ENCODE data around the gene RNF213. TPM values are rescaled to one million over a fixed set of nuclear protein-coding genes. Genes with fewer than 3 reads are reported as not detected.
A peak's percentile ranks its signal among the peaks of the same experiment; 100 is the strongest.

The RNF213 gene
- total RNA-seq, 2 experiments from 2014 or later = 597 to 1,208 TPM

DNA sequence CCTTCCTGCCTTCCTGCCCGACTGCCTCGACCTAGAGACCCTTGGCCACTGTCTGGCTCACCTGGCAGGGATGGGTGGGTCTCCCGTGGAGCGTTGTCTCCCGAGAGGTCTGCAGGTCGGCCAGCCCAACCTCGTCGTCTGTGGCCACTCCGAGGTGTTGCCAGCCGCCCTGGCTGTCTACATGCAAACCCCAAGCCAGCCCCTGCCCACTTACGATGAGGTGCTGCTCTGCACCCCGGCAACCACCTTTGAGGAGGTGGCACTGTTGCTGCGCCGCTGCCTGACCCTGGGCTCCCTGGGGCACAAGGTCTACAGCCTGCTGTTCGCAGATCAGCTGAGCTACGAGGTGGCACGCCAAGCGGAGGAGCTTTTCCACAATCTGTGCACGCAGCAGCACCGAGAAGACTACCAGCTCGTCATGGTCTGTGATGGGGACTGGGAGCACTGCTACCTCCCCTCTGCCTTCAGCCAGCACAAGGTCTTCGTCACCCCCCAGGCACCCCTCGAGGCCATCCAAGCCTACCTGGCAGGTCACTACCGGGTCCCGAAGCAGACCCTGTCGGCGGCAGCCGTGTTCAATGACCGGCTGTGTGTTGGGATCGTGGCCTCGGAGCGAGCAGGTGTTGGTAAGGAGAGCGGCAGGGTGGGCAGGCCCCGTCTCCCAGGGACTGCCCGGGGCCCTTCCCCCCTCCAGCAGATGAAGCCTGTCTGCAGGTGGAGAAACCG is 79.2 kb downstream of the RNF213 start:
- Mint-ChIP-seq H3K27ac (peak overlapping the region; percentile 15), H3K9me3 (ENCODE audit: low read depth) (no peaks in the 10 kb centered on the region), H3K27me3 (no peaks in the 10 kb centered on the region), H3K4me1 (peaks cover 10% of the 10 kb centered on the region), H3K36me3 (peaks cover 79% of the 10 kb centered on the region), H3K4me3 (no peak overlapping the region)
- CTCF ChIA-PET = interaction anchor here (0.9 kb wide), 1 partner anchor 37 kb away, joined by 3 read pairs; no protein-coding TSS in a partner anchor
- ATAC-seq (peak; percentile 24), DNase-seq (no peak)

- CTCF ChIA-PET = no interaction called here
- H3K27me3 Mint-ChIP-seq = no peaks in the 10 kb centered on the region
- DNase-seq = no peak
- no peak for ATAC-seq
- H3K27ac Mint-ChIP-seq = no peak overlapping the region
- no peaks in the 10 kb centered on the region for H3K9me3 Mint-ChIP-seq (ENCODE audit: low read depth)
- peaks cover 17% of the 10 kb centered on the region for H3K4me1 Mint-ChIP-seq
- H3K4me3 Mint-ChIP-seq = no peak overlapping the region
- H3K36me3 Mint-ChIP-seq = peaks cover 88% of the 10 kb centered on the region
These were observed 84.7 kb downstream of the RNF213 start for GRCh38 chr17:80345321-80345720.

DNA sequence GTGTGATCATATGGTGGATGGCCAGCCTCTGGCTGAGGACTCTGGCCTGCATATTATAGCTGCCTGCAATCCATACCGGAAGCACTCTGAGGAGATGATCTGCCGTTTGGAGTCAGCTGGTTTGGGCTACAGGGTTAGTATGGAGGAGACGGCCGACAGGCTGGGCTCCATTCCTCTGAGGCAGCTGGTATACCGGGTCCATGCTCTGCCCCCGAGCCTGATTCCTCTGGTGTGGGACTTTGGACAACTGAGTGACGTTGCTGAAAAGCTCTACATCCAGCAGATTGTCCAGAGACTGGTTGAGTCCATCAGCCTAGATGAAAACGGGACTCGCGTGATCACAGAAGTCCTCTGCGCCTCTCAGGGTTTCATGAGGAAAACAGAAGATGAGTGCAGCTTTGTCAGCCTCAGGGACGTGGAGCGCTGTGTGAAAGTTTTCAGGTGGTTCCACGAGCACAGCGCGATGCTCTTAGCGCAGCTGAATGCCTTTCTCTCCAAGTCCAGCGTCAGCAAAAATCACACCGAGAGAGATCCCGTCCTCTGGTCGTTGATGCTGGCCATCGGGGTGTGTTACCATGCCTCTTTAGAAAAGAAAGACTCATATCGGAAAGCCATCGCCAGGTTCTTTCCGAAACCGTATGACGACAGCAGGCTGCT is 85.3 kb downstream of the RNF213 start:
- Mint-ChIP-seq H3K4me3 (no peak overlapping the region), H3K9me3 (ENCODE audit: low read depth) (no peaks in the 10 kb centered on the region), H3K4me1 (peaks cover 18% of the 10 kb centered on the region), H3K36me3 (peaks cover 90% of the 10 kb centered on the region), H3K27me3 (no peaks in the 10 kb centered on the region), H3K27ac (no peak overlapping the region)
- CTCF ChIA-PET = no interaction called here
- DNase-seq = no peak
- ATAC-seq = no peak

DNA sequence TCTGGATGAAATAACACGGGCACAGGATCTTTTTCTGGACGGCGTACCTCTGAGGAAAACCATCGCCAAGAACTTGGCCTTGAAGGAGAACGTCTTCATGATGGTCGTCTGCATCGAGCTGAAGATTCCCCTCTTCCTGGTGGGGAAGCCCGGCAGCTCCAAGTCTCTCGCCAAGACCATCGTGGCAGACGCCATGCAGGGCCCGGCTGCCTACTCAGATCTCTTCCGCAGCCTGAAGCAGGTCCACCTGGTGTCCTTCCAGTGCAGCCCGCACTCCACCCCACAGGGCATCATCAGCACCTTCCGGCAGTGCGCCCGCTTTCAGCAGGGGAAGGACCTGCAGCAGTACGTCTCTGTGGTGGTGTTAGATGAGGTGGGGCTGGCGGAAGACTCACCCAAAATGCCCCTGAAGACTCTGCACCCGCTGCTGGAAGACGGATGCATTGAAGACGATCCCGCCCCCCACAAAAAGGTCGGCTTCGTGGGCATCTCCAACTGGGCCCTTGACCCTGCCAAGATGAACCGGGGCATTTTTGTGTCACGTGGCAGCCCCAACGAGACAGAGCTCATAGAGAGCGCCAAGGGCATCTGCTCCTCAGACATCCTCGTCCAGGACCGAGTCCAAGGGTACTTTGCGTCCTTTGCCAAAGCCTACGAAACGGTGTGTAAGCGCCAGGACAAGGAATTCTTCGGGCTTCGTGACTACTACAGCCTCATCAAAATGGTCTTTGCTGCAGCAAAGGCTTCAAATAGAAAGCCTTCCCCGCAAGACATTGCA is 86.0 kb downstream of the RNF213 start:
- H3K9me3 Mint-ChIP-seq (ENCODE audit: low read depth) = no peaks in the 10 kb centered on the region
- CTCF ChIA-PET = no interaction called here
- no peak overlapping the region for H3K4me3 Mint-ChIP-seq
- DNase-seq = no peak
- H3K27ac Mint-ChIP-seq = no peak overlapping the region
- peaks cover 19% of the 10 kb centered on the region for H3K4me1 Mint-ChIP-seq
- no peaks in the 10 kb centered on the region for H3K27me3 Mint-ChIP-seq
- peaks cover 91% of the 10 kb centered on the region for H3K36me3 Mint-ChIP-seq
- no peak for ATAC-seq

- DNase-seq (no peak), ATAC-seq (no peak)
- no peaks in the 10 kb centered on the region for H3K27me3 Mint-ChIP-seq
- H3K4me3 Mint-ChIP-seq = no peak overlapping the region
- H3K9me3 Mint-ChIP-seq (ENCODE audit: low read depth) = no peaks in the 10 kb centered on the region
- H3K4me1 Mint-ChIP-seq = peaks cover 17% of the 10 kb centered on the region
- H3K27ac Mint-ChIP-seq = peak overlapping the region; percentile 12
- H3K36me3 Mint-ChIP-seq = peaks cover 94% of the 10 kb centered on the region
- CTCF ChIA-PET = no interaction called here
These were observed 86.9 kb downstream of the RNF213 start for GRCh38 chr17:80347536-80347935.

- Mint-ChIP-seq H3K4me1 (peaks cover 17% of the 10 kb centered on the region), H3K27ac (no peak overlapping the region), H3K9me3 (ENCODE audit: low read depth) (no peaks in the 10 kb centered on the region), H3K4me3 (no peak overlapping the region), H3K36me3 (peaks cover 97% of the 10 kb centered on the region), H3K27me3 (no peaks in the 10 kb centered on the region)
- CTCF ChIA-PET = no interaction called here
- no peak for DNase-seq
- ATAC-seq = no peak
These were observed 87.3 kb downstream of the RNF213 start for GRCh38 chr17:80347948-80348351.

DNA sequence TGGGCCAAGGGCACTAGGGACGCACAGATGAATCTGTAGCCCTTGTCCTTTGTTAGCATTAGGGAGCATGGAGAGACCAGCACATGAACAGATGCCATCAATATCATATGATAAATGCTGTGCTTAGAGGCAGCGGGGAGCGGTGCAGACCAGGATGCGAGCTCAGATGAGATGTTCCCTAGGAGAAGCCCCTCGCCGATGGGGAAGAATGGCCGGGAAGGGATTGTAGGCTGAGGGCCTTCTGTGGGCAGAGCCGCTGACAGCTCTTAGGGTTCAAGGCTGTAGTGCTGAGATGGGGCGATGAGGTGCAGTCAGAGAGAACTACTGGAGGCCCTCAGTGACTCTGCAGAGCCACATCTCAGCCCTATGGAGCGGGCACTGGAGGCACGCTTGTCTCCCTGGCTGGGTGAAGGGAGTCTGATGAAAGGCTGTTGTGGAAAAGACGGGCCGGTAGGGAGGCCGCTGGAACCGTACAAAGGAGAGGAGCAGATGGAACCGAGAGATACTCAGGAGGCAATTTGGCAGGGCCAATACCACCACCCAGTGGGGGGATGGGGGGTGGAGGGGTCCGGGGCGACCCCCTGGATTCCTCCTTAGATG is 88.0 kb downstream of the RNF213 start:
- peaks cover 97% of the 10 kb centered on the region for H3K36me3 Mint-ChIP-seq
- ATAC-seq = no peak
- peaks cover 13% of the 10 kb centered on the region for H3K4me1 Mint-ChIP-seq
- no peaks in the 10 kb centered on the region for H3K27me3 Mint-ChIP-seq
- H3K27ac Mint-ChIP-seq = peak overlapping the region; percentile 48
- DNase-seq = no peak
- CTCF ChIA-PET = no interaction called here
- H3K9me3 Mint-ChIP-seq (ENCODE audit: low read depth) = no peaks in the 10 kb centered on the region
- H3K4me3 Mint-ChIP-seq = no peak overlapping the region

DNA sequence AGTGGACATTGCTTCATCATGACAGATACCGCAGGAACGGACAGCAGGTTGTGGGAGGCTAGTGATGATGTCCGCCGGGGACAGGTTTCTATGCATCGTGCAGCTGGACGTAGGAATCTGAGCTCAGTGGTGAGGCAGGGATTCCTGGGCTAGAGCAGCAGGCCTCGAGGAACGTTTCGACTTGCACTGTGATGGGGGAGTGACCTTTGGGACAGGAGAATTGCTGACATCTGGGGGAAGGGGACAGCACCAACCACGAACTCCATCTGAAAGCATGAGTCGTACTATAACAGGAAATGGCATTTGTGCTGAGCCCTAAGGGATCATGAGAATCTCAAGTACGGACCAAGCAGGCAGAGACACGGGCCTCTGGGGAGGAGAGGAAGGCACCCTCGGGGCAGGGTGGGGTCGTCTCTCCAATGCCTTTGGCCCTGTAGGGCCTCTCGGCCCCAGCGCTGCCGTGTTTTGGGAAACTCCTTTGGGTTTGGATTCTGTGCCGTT is 88.5 kb downstream of the RNF213 start:
- H3K36me3 Mint-ChIP-seq = peaks cover 96% of the 10 kb centered on the region
- no peak overlapping the region for H3K27ac Mint-ChIP-seq
- CTCF ChIA-PET = no interaction called here

GRCh38 chr17:80349751-80350150 is 89.1 kb downstream of the RNF213 start:
- DNase-seq = no peak
- no peaks in the 10 kb centered on the region for H3K9me3 Mint-ChIP-seq (ENCODE audit: low read depth)
- H3K27me3 Mint-ChIP-seq = no peaks in the 10 kb centered on the region
- H3K4me1 Mint-ChIP-seq = peaks cover 13% of the 10 kb centered on the region
- no peak for ATAC-seq
- no peak overlapping the region for H3K4me3 Mint-ChIP-seq
- H3K27ac Mint-ChIP-seq = no peak overlapping the region
- CTCF ChIA-PET = no interaction called here
- peaks cover 96% of the 10 kb centered on the region for H3K36me3 Mint-ChIP-seq

More for the DNA sequence above, 88.5 kb downstream of the RNF213 start:
- H3K4me3 Mint-ChIP-seq = no peak overlapping the region
- H3K4me1 Mint-ChIP-seq = peaks cover 13% of the 10 kb centered on the region
- DNase-seq (no peak), ATAC-seq (no peak)
- no peaks in the 10 kb centered on the region for H3K9me3 Mint-ChIP-seq (ENCODE audit: low read depth)
- H3K27me3 Mint-ChIP-seq = no peaks in the 10 kb centered on the region

DNA sequence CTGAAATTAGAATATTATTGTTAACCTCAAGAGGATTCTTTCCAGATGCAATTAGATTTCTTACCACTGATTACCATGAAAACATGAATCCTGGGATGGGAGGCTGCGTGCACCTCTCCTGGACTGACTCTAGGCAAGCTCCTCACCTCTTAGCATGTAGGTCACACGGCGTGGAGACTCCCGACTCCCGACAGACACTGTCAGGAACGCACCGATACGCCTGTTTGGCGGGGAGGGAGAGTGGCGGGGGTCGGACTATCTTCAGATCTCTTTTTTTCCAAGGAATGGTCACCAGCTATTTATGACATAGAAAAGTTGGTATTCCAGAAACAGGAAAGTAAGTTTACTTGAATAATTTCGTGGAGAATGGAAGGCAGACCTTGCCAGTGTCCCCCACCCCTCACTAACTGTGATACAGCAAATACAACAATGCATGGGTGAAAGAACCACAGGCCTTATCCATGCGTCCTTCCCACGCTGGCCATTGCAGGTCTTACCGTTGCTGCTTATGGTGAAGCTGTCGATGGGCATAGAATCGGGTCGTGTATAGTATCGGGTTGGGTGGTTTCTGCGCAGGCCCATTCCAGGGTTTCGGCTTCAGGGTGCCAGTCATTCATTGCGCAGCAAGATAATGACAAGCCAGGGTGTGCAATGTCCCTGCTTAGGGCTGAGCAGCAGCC is 91.7 kb downstream of the RNF213 start:
- H3K27me3 Mint-ChIP-seq = no peaks in the 10 kb centered on the region
- ATAC-seq (no peak), DNase-seq (no peak)
- peaks cover 13% of the 10 kb centered on the region for H3K4me1 Mint-ChIP-seq
- CTCF ChIA-PET = no interaction called here
- H3K4me3 Mint-ChIP-seq = no peak overlapping the region
- no peaks in the 10 kb centered on the region for H3K9me3 Mint-ChIP-seq (ENCODE audit: low read depth)
- H3K27ac Mint-ChIP-seq = no peak overlapping the region
- H3K36me3 Mint-ChIP-seq = peaks cover 85% of the 10 kb centered on the region

- H3K4me3 Mint-ChIP-seq = no peak overlapping the region
- H3K36me3 Mint-ChIP-seq = peaks cover 82% of the 10 kb centered on the region
- CTCF ChIA-PET = no interaction called here
- ATAC-seq = no peak
- DNase-seq = no peak
- no peak overlapping the region for H3K27ac Mint-ChIP-seq
- H3K9me3 Mint-ChIP-seq (ENCODE audit: low read depth) = no peaks in the 10 kb centered on the region
- H3K4me1 Mint-ChIP-seq = peaks cover 9% of the 10 kb centered on the region
- H3K27me3 Mint-ChIP-seq = no peaks in the 10 kb centered on the region
These were observed 92.5 kb downstream of the RNF213 start for GRCh38 chr17:80352991-80353665.

DNA sequence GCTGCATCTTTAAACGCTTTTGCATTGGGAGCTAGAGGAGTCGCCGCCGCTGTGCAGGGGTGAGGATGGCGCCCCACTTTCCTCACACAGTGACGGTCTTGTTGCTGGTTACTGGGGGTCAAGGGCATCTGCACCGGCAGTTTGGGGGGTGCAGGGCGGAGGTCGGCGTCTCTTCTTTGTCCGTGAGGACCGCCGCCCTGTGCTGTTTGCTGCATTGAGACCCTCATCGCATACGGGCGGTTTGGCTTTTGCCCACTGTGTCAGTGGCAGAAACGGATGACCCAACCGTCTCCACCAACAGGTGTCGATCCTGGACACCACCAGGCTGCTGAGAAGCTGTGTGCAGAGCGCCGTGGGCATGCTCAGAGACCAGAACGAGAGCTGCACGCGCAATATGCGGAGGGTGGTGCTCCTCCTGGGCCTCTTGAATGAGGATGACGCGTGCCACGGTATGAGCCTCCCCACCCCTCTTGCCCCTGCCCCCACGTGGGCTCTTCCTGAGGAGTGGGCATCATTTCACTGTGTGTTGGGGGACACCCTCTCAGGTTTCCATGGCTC is 93.1 kb downstream of the RNF213 start:
- ATAC-seq = no peak
- DNase-seq = no peak
- Mint-ChIP-seq H3K9me3 (ENCODE audit: low read depth) (no peaks in the 10 kb centered on the region), H3K36me3 (peaks cover 79% of the 10 kb centered on the region), H3K27ac (no peak overlapping the region), H3K27me3 (no peaks in the 10 kb centered on the region), H3K4me1 (peaks cover 2% of the 10 kb centered on the region), H3K4me3 (no peak overlapping the region)
- CTCF ChIA-PET = no interaction called here
